HAP-1 (cell line): ENCODE measurements around the gene HOTAIR.
A peak's percentile ranks its signal among the peaks of the same experiment; 100 is the strongest.

ENCODE experiments used
- DNase-seq, 2 experiments: peaks; one replicate each; pipeline ENCODE4 v3.0.0-alpha.2; 2016 to 2020; ENCODE audit warnings: low spot score in 2 of 2
- H3K27me3 ChIP-seq: fragments of 250-450 bp; sonication (Bioruptor Pico); 2 replicates; pipeline ENCODE4 v1.5.1; 2020; ENCODE audit warnings: low read depth, mild to moderate bottlenecking, moderate library complexity
- H3K36me3 ChIP-seq: fragments of 250-450 bp; sonication (Bioruptor Pico); replicated peaks from 2 replicates; pipeline ENCODE4 v1.5.1; 2020; ENCODE audit warnings: mild to moderate bottlenecking
- H3K4me1 ChIP-seq: fragments of 250-450 bp; sonication (Bioruptor Pico); 2 replicates; pipeline ENCODE4 v1.5.1; 2020; ENCODE audit warnings: mild to moderate bottlenecking
- H3K4me3 ChIP-seq: fragments of 250-450 bp; sonication (Bioruptor Pico); 2 replicates; pipeline ENCODE4 v1.5.1; 2020; ENCODE audit warnings: mild to moderate bottlenecking, moderate library complexity
- H3K9me3 ChIP-seq: fragments of 250-450 bp; sonication (Bioruptor Pico); 2 replicates; pipeline ENCODE4 v1.5.1; 2020; ENCODE audit warnings: mild to moderate bottlenecking, moderate library complexity
- in situ Hi-C: fragments of 300-500 bp; cut with MboI; formaldehyde crosslinking; loops from 3 replicates; pipeline ENCODE4 v1.14.3; 2020; ENCODE audit warnings: low sequenced_read_pairs, inconsistent platforms, mixed read lengths

HOTAIR gene

DNA sequence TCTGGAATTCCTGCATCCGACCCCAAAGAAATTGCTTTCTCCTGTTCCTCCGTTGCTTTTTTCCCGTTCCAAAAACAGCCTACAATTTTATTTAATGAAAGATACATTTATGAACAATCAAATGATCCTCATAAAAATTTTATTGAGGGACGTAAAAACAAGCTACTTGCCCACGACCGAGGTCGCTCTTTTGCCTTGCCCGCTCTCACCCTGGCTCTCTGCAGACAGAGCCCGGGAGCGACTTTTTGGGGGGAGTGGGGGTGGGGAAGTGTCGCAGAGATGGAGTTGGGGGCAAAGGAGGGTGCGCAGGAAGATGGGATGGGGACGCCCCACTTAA, 24.1 kb upstream of the HOTAIR start:
- Histone ChIP-seq H3K4me3 (no peak overlapping the region), H3K9me3 (no peaks in the 10 kb centered on the region), H3K27me3 (peaks cover 17% of the 10 kb centered on the region), H3K36me3 (no peaks in the 10 kb centered on the region), H3K4me1 (peaks cover 9% of the 10 kb centered on the region)
- DNase-seq, result no peak
- in situ Hi-C loops, result loop anchor here (25.0 kb wide), 1 partner anchor 363 kb away; the partner anchor contains the start of gene GPR84

GRCh38 chr12:53998110-53998899, 23.6 kb upstream of the HOTAIR start:
- peaks cover 17% of the 10 kb centered on the region for H3K27me3 ChIP-seq
- H3K36me3 ChIP-seq, result no peaks in the 10 kb centered on the region
- in situ Hi-C loops, result loop anchor here (25.0 kb wide), 1 partner anchor 364 kb away; the partner anchor contains the start of gene GPR84
- H3K9me3 ChIP-seq, result no peaks in the 10 kb centered on the region
- H3K4me3 ChIP-seq, result no peak overlapping the region
- H3K4me1 ChIP-seq, result peaks cover 9% of the 10 kb centered on the region
- no peak for DNase-seq

- H3K4me3 ChIP-seq, result no peak overlapping the region
- H3K36me3 ChIP-seq, result no peaks in the 10 kb centered on the region
- DNase-seq, result no peak
- in situ Hi-C loops, result loop anchor here (25.0 kb wide), 1 partner anchor 365 kb away; the partner anchor contains the start of gene GPR84
- H3K27me3 ChIP-seq, result peaks cover 17% of the 10 kb centered on the region
- no peaks in the 10 kb centered on the region for H3K9me3 ChIP-seq
- H3K4me1 ChIP-seq, result peaks cover 9% of the 10 kb centered on the region
These were observed 22.7 kb upstream of the HOTAIR start for GRCh38 chr12:53997204-53998109.

DNA sequence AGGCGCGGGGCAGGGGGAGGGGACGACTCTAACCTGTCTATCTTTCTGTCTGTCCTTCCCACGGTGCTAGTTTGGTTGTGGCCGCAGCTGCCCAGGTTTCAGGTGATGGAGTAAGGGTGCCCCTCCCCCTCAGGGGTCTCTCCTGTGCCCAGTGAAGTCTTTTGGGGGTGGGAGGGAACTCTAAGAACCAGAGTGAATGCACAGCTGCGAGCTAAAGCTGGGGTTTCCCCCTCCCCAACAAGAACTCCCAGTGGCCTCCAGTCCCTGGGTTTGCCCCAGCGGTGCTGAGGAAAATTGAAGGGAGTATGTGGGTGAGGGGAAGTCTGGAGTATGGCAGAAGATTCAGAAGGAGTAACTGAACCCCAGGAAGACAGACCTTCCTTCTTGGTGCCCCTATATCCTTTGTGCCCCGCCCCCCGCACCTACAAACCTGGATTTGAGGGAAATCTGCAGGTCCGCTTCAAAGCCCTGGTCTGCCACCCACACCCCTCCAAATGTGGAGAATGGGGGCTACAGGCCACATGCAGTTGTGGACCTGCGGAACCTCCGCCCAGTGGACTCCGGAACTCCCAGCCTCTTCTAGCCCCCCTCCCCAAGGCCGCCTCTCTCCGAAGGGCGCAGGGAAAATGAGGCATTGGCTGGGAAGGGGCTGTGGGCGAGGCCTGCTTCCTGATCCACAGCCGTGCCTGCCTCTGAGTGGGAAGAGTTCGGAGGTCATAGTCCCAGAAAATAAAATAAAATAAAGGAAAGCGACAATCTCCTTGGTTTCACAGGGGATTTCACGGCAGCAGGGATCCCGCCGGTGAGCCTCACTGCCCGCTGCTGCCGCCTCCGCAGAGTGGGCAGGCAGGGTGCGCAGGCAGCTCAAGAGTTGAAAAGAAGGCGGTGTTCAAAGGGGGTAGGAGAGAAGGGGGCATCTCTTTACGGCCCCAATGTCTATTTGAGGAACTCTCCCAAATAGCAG, 21.8 kb upstream of the HOTAIR start:
- peaks cover 17% of the 10 kb centered on the region for H3K27me3 ChIP-seq
- peaks cover 9% of the 10 kb centered on the region for H3K4me1 ChIP-seq
- in situ Hi-C loops, result loop anchor here (25.0 kb wide), 1 partner anchor 366 kb away; the partner anchor contains the start of gene GPR84
- H3K9me3 ChIP-seq, result no peaks in the 10 kb centered on the region
- DNase-seq, result no peak
- no peak overlapping the region for H3K4me3 ChIP-seq
- H3K36me3 ChIP-seq, result no peaks in the 10 kb centered on the region

- DNase-seq, result peak in 1 of 2 experiments; percentile 61
These were observed 20.9 kb upstream of the HOTAIR start for GRCh38 chr12:53995378-53996239.

DNA sequence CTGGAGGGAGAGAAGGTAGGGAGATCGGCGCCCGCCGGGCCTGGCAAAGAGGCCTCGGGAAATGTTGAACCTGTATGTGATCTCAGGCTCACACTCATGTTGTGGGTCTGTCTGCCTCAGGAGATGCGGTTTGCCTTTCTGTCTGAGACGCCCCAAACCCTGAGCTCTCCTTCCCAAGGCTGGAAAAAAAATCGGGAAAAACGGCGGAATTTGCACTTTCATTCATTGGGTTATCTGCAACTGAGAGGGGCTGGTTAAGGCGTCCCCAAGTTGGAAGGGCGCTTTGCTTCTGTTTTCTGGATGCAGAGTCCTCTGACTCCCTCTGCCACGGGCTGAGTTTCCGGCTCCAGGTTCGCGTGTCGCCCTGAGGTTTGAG, 20.2 kb upstream of the HOTAIR start:
- H3K4me3 ChIP-seq, result peak overlapping the region; percentile 15
- H3K4me1 ChIP-seq, result peaks cover 9% of the 10 kb centered on the region
- no peaks in the 10 kb centered on the region for H3K36me3 ChIP-seq
- DNase-seq, result no peak
- in situ Hi-C loops, result loop anchor here (25.0 kb wide), 1 partner anchor 367 kb away; the partner anchor contains the start of gene GPR84
- no peaks in the 10 kb centered on the region for H3K9me3 ChIP-seq
- H3K27me3 ChIP-seq, result peaks cover 10% of the 10 kb centered on the region

More at GRCh38 chr12:53995378-53996239, 20.9 kb upstream of the HOTAIR start:
- Histone ChIP-seq H3K36me3 (no peaks in the 10 kb centered on the region), H3K4me1 (peaks cover 9% of the 10 kb centered on the region), H3K27me3 (peaks cover 12% of the 10 kb centered on the region), H3K9me3 (no peaks in the 10 kb centered on the region), H3K4me3 (peak overlapping the region; percentile 15)
- in situ Hi-C loops, result loop anchor here (25.0 kb wide), 1 partner anchor 367 kb away; the partner anchor contains the start of gene GPR84

GRCh38 chr12:53994264-53995001, 19.7 kb upstream of the HOTAIR start:
- in situ Hi-C loops, result loop anchor here (25.0 kb wide), 1 partner anchor 368 kb away; the partner anchor contains the start of gene GPR84
- Histone ChIP-seq H3K4me1 (peaks cover 12% of the 10 kb centered on the region), H3K4me3 (no peak overlapping the region), H3K27me3 (peaks cover 7% of the 10 kb centered on the region; the same call in 1 of the 2 replicates), H3K36me3 (no peaks in the 10 kb centered on the region), H3K9me3 (no peaks in the 10 kb centered on the region)
- no peak for DNase-seq

- no peak for DNase-seq
- in situ Hi-C loops, result loop anchor here (25.0 kb wide), 1 partner anchor 368 kb away; the partner anchor contains the start of gene GPR84
- Histone ChIP-seq H3K36me3 (no peaks in the 10 kb centered on the region), H3K4me1 (peaks cover 17% of the 10 kb centered on the region), H3K9me3 (no peaks in the 10 kb centered on the region), H3K4me3 (no peak overlapping the region), H3K27me3 (peaks cover 7% of the 10 kb centered on the region; the same call in 1 of the 2 replicates)
These were observed 19.2 kb upstream of the HOTAIR start for GRCh38 chr12:53994009-53994263.

DNA sequence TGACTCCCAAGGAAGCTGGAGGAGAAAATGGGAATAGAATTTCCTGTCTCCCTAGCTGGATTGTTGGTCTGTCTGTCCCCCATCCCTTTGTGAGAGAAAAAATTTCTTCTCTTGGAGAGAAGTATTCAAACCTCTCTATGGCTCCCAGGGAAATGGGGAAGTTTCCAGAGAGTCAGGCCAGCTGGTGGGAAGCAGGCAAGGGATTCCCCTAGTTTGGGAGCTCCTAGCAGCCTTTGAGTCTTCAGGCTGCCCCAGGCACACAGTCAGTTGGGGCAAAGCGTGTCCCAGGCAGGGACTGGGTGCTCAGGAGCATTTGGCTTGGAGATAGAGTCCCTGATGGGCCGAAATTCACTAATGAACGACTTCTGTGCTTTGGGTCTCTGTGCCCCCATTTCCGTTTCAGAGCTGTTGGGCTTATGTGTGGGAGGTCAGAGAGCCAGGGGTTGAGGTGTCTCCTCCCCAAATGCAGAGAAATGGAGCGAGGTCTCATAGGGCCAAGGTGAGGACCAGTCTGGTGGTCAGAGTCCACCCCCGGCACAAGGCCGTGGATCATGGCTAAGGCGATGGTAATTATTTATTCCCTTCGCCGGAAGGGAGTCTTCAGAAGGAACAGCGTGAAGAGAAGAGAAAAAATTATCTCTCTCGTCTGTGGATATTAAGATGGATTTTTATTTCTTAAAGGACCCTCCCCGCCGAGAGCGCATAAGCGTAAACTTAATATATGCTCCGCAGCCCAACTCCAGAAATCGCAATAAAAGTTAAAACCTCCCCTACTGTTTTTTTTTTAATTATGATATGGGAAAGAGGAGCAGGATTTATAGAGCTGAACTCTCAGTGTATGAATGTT, 18.6 kb upstream of the HOTAIR start:
- H3K9me3 ChIP-seq, result no peaks in the 10 kb centered on the region
- H3K27me3 ChIP-seq, result peaks cover 6% of the 10 kb centered on the region; the same call in 1 of the 2 replicates
- in situ Hi-C loops, result loop anchor here (25.0 kb wide), 1 partner anchor 369 kb away; the partner anchor contains the start of gene GPR84
- no peaks in the 10 kb centered on the region for H3K36me3 ChIP-seq
- no peak for DNase-seq
- H3K4me3 ChIP-seq, result no peak overlapping the region
- peaks cover 18% of the 10 kb centered on the region for H3K4me1 ChIP-seq

GRCh38 chr12:53992377-53992889, 17.7 kb upstream of the HOTAIR start:
- in situ Hi-C loops, result loop anchor here (25.0 kb wide), 1 partner anchor 370 kb away; the partner anchor contains the start of gene GPR84
- H3K4me3 ChIP-seq, result no peak overlapping the region
- no peaks in the 10 kb centered on the region for H3K36me3 ChIP-seq
- H3K4me1 ChIP-seq, result peaks cover 18% of the 10 kb centered on the region
- H3K9me3 ChIP-seq, result no peaks in the 10 kb centered on the region
- 0 out of 2 replicates have a peak, but pooled peaks cover 2% of the 10 kb centered on the region for H3K27me3 ChIP-seq
- no peak for DNase-seq

- peaks cover 18% of the 10 kb centered on the region for H3K4me1 ChIP-seq
- no peaks in the 10 kb centered on the region for H3K9me3 ChIP-seq
- H3K4me3 ChIP-seq, result no peak overlapping the region
- DNase-seq, result no peak
- in situ Hi-C loops, result loop anchor here (25.0 kb wide), 1 partner anchor 371 kb away; the partner anchor contains the start of gene GPR84
- 0 out of 2 replicates have a peak, but pooled peaks cover 2% of the 10 kb centered on the region for H3K27me3 ChIP-seq
- no peaks in the 10 kb centered on the region for H3K36me3 ChIP-seq
These were observed 16.3 kb upstream of the HOTAIR start for GRCh38 chr12:53991077-53991460.
